Ishikawa (cell line): Measurements from ENCODE around the gene ASTN2.

Source experiments
- CEBPB ChIP-seq: IDR thresholded peaks from 2 replicates; pipeline ENCODE4 v1.6.1; 2012
- CREB1 ChIP-seq: IDR thresholded peaks from 2 replicates; pipeline ENCODE4 v1.6.1; 2012; ENCODE audit warnings: low read depth
- EGR1 ChIP-seq: IDR thresholded peaks from 2 replicates; pipeline ENCODE4 v1.6.1; 2012
- EP300 ChIP-seq: IDR thresholded peaks from 2 replicates; pipeline ENCODE4 v1.6.1; 2012; ENCODE audit warnings: borderline replicate concordance
- FOXM1 ChIP-seq: IDR thresholded peaks from 2 replicates; pipeline ENCODE4 v1.6.1; 2012; ENCODE audit warnings: low read depth, borderline replicate concordance
- MAX ChIP-seq: IDR thresholded peaks from 2 replicates; pipeline ENCODE4 v1.6.1; 2012
- NFIC ChIP-seq: IDR thresholded peaks from 2 replicates; pipeline ENCODE4 v1.6.1; 2012
- RAD21 ChIP-seq: IDR thresholded peaks from 2 replicates; pipeline ENCODE4 v1.6.1; 2012; ENCODE audit warnings: low read depth
- TAF1 ChIP-seq: IDR thresholded peaks from 2 replicates; pipeline ENCODE4 v1.6.1; 2012; ENCODE audit warnings: low read depth, mild to moderate bottlenecking
- TCF12 ChIP-seq: IDR thresholded peaks from 2 replicates; pipeline ENCODE4 v1.6.1; 2012; ENCODE audit warnings: low read depth
- TEAD4 ChIP-seq: IDR thresholded peaks from 2 replicates; pipeline ENCODE4 v1.6.1; 2012
- USF1 ChIP-seq: IDR thresholded peaks from 2 replicates; pipeline ENCODE4 v1.6.1; 2012
- YY1 ChIP-seq: IDR thresholded peaks from 2 replicates; pipeline ENCODE4 v1.6.1; 2012; ENCODE audit warnings: low read depth
- ZBTB7A ChIP-seq: IDR thresholded peaks from 2 replicates; pipeline ENCODE4 v1.6.1; 2012; ENCODE audit warnings: low read depth
- TF ChIP-seq, protein P1 (sequence below): IDR thresholded peaks from 2 replicates; pipeline ENCODE4 v1.6.1; 2012; ENCODE audit warnings: low read depth, mild to moderate bottlenecking

The ASTN2 gene

DNA sequence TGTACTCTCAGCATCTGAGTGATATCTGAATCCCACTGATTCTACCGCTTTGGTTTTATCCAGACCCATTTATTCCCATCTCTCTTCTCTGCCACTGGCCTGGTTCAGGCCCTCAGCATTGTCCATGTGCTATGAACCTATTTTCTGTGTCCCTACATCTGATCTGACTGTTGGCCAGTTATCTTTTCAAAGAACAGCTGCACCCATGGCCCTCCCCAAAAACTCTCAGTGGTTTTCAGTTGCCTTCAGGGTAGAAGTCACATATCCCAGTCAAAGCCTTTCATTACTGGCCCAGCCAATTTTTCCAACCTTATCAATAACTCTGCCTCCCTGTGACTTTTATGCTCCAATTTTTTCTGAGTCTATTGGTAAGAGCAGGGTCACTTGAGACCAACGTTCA is 430.7 kb downstream of the ASTN2 start:
- TF ChIP-seq EGR1, result no peak
- TF ChIP-seq, protein P1, sequence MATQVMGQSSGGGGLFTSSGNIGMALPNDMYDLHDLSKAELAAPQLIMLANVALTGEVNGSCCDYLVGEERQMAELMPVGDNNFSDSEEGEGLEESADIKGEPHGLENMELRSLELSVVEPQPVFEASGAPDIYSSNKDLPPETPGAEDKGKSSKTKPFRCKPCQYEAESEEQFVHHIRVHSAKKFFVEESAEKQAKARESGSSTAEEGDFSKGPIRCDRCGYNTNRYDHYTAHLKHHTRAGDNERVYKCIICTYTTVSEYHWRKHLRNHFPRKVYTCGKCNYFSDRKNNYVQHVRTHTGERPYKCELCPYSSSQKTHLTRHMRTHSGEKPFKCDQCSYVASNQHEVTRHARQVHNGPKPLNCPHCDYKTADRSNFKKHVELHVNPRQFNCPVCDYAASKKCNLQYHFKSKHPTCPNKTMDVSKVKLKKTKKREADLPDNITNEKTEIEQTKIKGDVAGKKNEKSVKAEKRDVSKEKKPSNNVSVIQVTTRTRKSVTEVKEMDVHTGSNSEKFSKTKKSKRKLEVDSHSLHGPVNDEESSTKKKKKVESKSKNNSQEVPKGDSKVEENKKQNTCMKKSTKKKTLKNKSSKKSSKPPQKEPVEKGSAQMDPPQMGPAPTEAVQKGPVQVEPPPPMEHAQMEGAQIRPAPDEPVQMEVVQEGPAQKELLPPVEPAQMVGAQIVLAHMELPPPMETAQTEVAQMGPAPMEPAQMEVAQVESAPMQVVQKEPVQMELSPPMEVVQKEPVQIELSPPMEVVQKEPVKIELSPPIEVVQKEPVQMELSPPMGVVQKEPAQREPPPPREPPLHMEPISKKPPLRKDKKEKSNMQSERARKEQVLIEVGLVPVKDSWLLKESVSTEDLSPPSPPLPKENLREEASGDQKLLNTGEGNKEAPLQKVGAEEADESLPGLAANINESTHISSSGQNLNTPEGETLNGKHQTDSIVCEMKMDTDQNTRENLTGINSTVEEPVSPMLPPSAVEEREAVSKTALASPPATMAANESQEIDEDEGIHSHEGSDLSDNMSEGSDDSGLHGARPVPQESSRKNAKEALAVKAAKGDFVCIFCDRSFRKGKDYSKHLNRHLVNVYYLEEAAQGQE, result no peak
- TF ChIP-seq CEBPB, result no peak
- no peak for TF ChIP-seq TAF1
- TF ChIP-seq TEAD4, result no peak
- TF ChIP-seq EP300, result no peak
- no peak for TF ChIP-seq FOXM1
- no peak for TF ChIP-seq MAX
- TF ChIP-seq YY1, result no peak
- TF ChIP-seq NFIC, result no peak
- no peak for TF ChIP-seq RAD21
- no peak for TF ChIP-seq TCF12
- TF ChIP-seq ZBTB7A, result no peak
- no peak for TF ChIP-seq CREB1
- no peak for TF ChIP-seq USF1

GRCh38 chr9:116980582-116981120 is 434.2 kb downstream of the ASTN2 start:
- TF ChIP-seq ZBTB7A (no peak), TCF12 (no peak), FOXM1 (no peak), MAX (no peak), TEAD4 (no peak), USF1 (no peak), CEBPB (no peak), EP300 (no peak), EGR1 (no peak), YY1 (no peak), NFIC (no peak), RAD21 (no peak), TAF1 (no peak), CREB1 (no peak)
- TF ChIP-seq, protein P1, result no peak

GRCh38 chr9:116979456-116979855 is 435.4 kb downstream of the ASTN2 start:
- TF ChIP-seq YY1, result no peak
- TF ChIP-seq TEAD4, result no peak
- no peak for TF ChIP-seq ZBTB7A
- no peak for TF ChIP-seq NFIC
- no peak for TF ChIP-seq TCF12
- TF ChIP-seq MAX, result no peak
- no peak for TF ChIP-seq TAF1
- TF ChIP-seq EGR1, result no peak
- no peak for TF ChIP-seq EP300
- TF ChIP-seq CEBPB, result no peak
- TF ChIP-seq, protein P1, result no peak
- TF ChIP-seq CREB1, result no peak
- no peak for TF ChIP-seq RAD21
- no peak for TF ChIP-seq FOXM1
- TF ChIP-seq USF1, result no peak

GRCh38 chr9:116978155-116978554 is 436.7 kb downstream of the ASTN2 start:
- TF ChIP-seq EGR1, result no peak
- TF ChIP-seq FOXM1, result no peak
- TF ChIP-seq EP300, result no peak
- no peak for TF ChIP-seq RAD21
- TF ChIP-seq ZBTB7A, result no peak
- TF ChIP-seq CREB1, result no peak
- no peak for TF ChIP-seq NFIC
- no peak for TF ChIP-seq TAF1
- TF ChIP-seq TCF12, result no peak
- no peak for TF ChIP-seq MAX
- TF ChIP-seq, protein P1, result no peak
- TF ChIP-seq USF1, result no peak
- no peak for TF ChIP-seq CEBPB
- no peak for TF ChIP-seq YY1
- TF ChIP-seq TEAD4, result no peak
